ENCODE results near the gene MOK.

DNA sequence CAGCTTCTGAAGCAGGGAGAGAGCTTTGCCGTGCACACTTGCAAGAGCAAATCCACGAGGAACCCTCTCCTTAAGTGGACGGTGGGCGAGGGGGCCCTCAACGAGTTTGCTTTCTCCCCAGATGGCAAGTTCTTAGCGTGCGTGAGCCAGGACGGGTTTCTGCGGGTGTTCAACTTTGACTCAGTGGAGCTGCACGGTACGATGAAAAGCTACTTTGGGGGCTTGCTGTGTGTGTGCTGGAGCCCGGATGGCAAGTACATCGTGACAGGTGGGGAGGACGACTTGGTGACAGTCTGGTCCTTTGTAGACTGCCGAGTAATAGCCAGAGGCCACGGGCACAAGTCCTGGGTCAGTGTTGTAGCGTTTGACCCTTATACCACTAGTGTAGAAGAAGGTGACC, 96.2 kb downstream of the MOK start:
- no peak for TF ChIP-seq POLR2A (IDR thresholded peaks at IDR 0.05)
- TF ChIP-seq, protein P1, sequence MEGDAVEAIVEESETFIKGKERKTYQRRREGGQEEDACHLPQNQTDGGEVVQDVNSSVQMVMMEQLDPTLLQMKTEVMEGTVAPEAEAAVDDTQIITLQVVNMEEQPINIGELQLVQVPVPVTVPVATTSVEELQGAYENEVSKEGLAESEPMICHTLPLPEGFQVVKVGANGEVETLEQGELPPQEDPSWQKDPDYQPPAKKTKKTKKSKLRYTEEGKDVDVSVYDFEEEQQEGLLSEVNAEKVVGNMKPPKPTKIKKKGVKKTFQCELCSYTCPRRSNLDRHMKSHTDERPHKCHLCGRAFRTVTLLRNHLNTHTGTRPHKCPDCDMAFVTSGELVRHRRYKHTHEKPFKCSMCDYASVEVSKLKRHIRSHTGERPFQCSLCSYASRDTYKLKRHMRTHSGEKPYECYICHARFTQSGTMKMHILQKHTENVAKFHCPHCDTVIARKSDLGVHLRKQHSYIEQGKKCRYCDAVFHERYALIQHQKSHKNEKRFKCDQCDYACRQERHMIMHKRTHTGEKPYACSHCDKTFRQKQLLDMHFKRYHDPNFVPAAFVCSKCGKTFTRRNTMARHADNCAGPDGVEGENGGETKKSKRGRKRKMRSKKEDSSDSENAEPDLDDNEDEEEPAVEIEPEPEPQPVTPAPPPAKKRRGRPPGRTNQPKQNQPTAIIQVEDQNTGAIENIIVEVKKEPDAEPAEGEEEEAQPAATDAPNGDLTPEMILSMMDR (IDR thresholded peaks at IDR 0.05), result no peak

All from uterus (tissue), 2 donors.